ENCODE data around the gene ANKMY1. TPM values are rescaled to one million over a fixed set of nuclear protein-coding genes. Genes with fewer than 3 reads are reported as not detected.

ANKMY1 gene
- total RNA-seq, 6 experiments from 2014 or later = 6.6 to 11.0 (median 9.0) TPM

DNA sequence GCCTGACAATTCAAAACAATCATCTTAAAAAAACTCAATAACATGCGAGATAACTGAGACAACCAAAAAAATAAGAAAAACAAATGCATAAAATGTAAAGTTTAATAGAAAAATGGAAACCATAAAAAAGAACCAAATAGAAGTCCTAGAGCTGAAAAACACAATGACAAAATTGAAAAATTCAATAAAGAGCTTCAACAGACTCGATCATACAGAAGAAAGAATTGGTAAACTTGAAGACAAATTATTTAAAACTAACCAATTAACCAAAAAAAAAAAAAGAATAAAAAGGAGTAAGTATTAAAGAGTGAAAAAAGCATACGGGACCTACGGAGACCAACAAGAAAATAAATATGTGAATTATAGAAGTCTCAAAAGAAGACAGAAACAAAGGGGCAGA lies 84.6 kb downstream of the ANKMY1 start:
- Histone ChIP-seq H3K9me3 (no peaks in the 10 kb centered on the region), H3K27ac (no peak overlapping the region), H3K4me3 (no peak overlapping the region), H3K27me3 (no peaks in the 10 kb centered on the region), H3K36me3 (no peaks in the 10 kb centered on the region), H3K4me1 (no peaks in the 10 kb centered on the region)
- DNase-seq (no peak), ATAC-seq (no peak)
- TF ChIP-seq, protein P1, sequence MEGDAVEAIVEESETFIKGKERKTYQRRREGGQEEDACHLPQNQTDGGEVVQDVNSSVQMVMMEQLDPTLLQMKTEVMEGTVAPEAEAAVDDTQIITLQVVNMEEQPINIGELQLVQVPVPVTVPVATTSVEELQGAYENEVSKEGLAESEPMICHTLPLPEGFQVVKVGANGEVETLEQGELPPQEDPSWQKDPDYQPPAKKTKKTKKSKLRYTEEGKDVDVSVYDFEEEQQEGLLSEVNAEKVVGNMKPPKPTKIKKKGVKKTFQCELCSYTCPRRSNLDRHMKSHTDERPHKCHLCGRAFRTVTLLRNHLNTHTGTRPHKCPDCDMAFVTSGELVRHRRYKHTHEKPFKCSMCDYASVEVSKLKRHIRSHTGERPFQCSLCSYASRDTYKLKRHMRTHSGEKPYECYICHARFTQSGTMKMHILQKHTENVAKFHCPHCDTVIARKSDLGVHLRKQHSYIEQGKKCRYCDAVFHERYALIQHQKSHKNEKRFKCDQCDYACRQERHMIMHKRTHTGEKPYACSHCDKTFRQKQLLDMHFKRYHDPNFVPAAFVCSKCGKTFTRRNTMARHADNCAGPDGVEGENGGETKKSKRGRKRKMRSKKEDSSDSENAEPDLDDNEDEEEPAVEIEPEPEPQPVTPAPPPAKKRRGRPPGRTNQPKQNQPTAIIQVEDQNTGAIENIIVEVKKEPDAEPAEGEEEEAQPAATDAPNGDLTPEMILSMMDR (IDR thresholded peaks at IDR 0.05) = no peak
- TF ChIP-seq POLR2A (IDR thresholded peaks at IDR 0.05) = no peak
- intact Hi-C loops (cut with DNase I) = no loop called here
- 92% methylated on average over 4 of the region's 4 CpGs for WGBS (ENCODE audit: insufficient coverage, low coverage, low lambda C conversion rate, missing lambda C conversion rate)

- Histone ChIP-seq H3K27ac (no peak overlapping the region), H3K4me3 (no peak overlapping the region), H3K36me3 (no peaks in the 10 kb centered on the region), H3K9me3 (no peaks in the 10 kb centered on the region), H3K27me3 (no peaks in the 10 kb centered on the region), H3K4me1 (no peaks in the 10 kb centered on the region)
- ATAC-seq (no peak), DNase-seq (no peak)
- no peak for TF ChIP-seq POLR2A (IDR thresholded peaks at IDR 0.05)
- TF ChIP-seq, protein P1 (IDR thresholded peaks at IDR 0.05) = no peak
- intact Hi-C loops (cut with DNase I) = no loop called here
- 100% methylated on average over 1 of the region's 11 CpGs for WGBS (ENCODE audit: insufficient coverage, low coverage, low lambda C conversion rate, missing lambda C conversion rate)
Observed at GRCh38 chr2:240472078-240472790, 85.6 kb downstream of the ANKMY1 start.

DNA sequence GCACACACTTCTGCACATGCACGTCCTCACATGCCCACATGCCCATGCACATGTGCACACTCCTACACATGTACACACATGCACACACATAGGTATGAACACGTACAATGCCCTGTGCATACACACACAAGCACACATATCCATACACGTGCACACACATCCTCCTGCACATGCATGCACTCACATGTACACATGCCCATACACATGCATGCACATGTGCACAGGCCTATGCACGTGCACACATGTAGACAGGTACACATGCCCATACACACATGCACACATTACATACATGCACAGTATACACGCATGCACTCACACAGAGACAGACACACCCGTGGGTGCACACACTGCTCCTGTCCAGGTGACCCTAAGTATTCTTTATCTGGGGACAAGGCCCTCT lies 88.0 kb downstream of the ANKMY1 start:
- Histone ChIP-seq H3K27me3 (no peaks in the 10 kb centered on the region), H3K4me3 (no peak overlapping the region), H3K36me3 (no peaks in the 10 kb centered on the region), H3K4me1 (no peaks in the 10 kb centered on the region), H3K27ac (no peak overlapping the region), H3K9me3 (no peaks in the 10 kb centered on the region)
- intact Hi-C loops (cut with DNase I) = no loop called here
- ATAC-seq (no peak), DNase-seq (no peak)
- WGBS (ENCODE audit: insufficient coverage, low coverage, low lambda C conversion rate, missing lambda C conversion rate) = 97% methylated on average over 5 of the region's 6 CpGs
- TF ChIP-seq POLR2A (IDR thresholded peaks at IDR 0.05) = no peak
- TF ChIP-seq, protein P1 (IDR thresholded peaks at IDR 0.05) = no peak

GRCh38 chr2:240469239-240469636 lies 88.5 kb downstream of the ANKMY1 start:
- ATAC-seq (no peak), DNase-seq (no peak)
- Histone ChIP-seq H3K27me3 (no peaks in the 10 kb centered on the region), H3K9me3 (no peaks in the 10 kb centered on the region), H3K36me3 (no peaks in the 10 kb centered on the region), H3K4me1 (no peaks in the 10 kb centered on the region), H3K4me3 (no peak overlapping the region), H3K27ac (no peak overlapping the region)
- intact Hi-C loops (cut with DNase I) = no loop called here
- TF ChIP-seq, protein P1 (IDR thresholded peaks at IDR 0.05) = no peak
- TF ChIP-seq POLR2A (IDR thresholded peaks at IDR 0.05) = no peak
- 67% methylated on average over 4 of the region's 10 CpGs for WGBS (ENCODE audit: insufficient coverage, low coverage, low lambda C conversion rate, missing lambda C conversion rate)
